Activated naive CD8-positive, alpha-beta T cell treated with anti-CD3 and anti-CD28 coated beads, Interleukin-2, amount 10 ng/mL, durations not matched to agents 7 days and 5 days (primary cell): ENCODE results near the gene RABGAP1. TPM values are rescaled to one million over a fixed set of nuclear protein-coding genes. Genes with fewer than 3 reads are reported as not detected.

Experiments
- ATAC-seq: fragments of 150-1000 bp; cut with Tn5 transposase; one replicate; pipeline ENCODE4 v1.10.0; 2021; ENCODE audit warnings: low read depth, moderate library complexity
- POLR2A ChIA-PET: fragments of 350-600 bp; sonication (Branson Sonifier 250); formaldehyde crosslinking; loops from one replicate; lab custom pipeline; 2021; ENCODE audit warnings: antibody characterized with exemption; lab: Charles Lee
- DNase-seq: peaks from one replicate; pipeline ENCODE4 v3.0.0; 2021
- H3K27ac Mint-ChIP-seq: one replicate; pipeline ENCODE4 v1.8.0; 2022; ENCODE audit warnings: mild to moderate bottlenecking, mixed read lengths
- H3K27me3 Mint-ChIP-seq: one replicate; pipeline ENCODE4 v1.8.0; 2022; ENCODE audit warnings: mild to moderate bottlenecking, moderate library complexity, mixed read lengths
- H3K36me3 Mint-ChIP-seq: one replicate; pipeline ENCODE4 v1.8.0; 2021; ENCODE audit warnings: mild to moderate bottlenecking, mixed read lengths
- H3K4me1 Mint-ChIP-seq: one replicate; pipeline ENCODE4 v1.8.0; 2021; ENCODE audit warnings: mixed read lengths
- H3K4me3 Mint-ChIP-seq: one replicate; pipeline ENCODE4 v1.8.0; 2022; ENCODE audit warnings: mild to moderate bottlenecking, moderate library complexity, mixed read lengths
- H3K9me3 Mint-ChIP-seq: one replicate; pipeline ENCODE4 v1.8.0; 2021; ENCODE audit warnings: mixed read lengths
- total RNA-seq, 2 experiments: library from RNA; stranded (reverse); gene quantifications; one replicate each; pipeline ENCODE4 v1.2.3, GENCODE V29; 2021

RABGAP1 gene
- total RNA-seq, 2 experiments from 2014 or later = 25.5 to 27.7 TPM

DNA sequence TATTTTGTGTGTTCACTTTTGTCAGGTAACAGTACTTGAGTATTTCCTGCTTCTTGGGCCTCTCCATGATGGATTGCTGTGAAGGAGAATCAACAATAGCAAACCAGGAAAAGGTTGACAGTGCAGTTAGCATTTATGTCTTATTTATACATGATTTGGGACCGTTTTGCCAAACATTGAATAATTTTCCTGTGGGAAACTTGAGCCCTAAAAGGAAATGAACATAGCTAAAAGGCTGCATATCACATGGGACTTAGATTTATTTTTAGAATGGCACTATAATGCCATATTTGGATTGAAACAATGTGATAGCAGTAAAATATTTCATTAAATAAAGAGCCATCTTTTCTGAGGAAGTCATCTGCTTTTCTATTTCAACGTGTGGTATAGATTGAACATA, 107.9 kb downstream of the RABGAP1 start:
- POLR2A ChIA-PET = no interaction called here
- Mint-ChIP-seq H3K27me3 (no peaks in the 10 kb centered on the region), H3K27ac (no peak overlapping the region)

DNA sequence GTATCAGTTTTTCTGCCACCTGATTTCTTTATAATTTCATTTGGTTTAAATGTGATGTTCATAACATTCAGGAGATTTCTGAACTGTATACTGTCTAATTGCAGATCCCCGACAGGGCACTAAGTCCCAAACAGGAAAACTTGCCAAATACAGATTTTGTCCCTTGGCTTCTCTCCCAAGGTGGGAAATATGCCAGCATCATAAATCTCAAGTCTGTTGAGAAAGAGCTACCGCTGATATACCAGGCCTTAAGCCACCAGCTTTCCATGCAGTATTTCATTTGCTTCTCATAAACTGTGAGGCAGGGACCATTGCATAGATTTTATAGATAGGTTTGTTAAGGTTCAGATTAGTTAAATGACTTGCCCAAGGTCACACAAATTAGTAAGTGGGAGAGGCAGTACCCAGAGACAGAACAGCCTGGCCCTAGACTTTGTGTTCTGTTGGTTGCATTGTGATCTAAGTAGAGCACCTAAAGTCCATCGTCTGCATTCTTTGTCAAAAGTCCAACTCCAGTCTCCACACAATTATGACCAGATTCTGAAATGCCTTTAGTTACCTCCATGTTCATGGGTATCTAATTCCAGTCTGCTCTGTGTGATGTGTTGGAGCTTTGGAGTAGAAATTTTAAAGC, 108.9 kb downstream of the RABGAP1 start:
- POLR2A ChIA-PET = no interaction called here
- Mint-ChIP-seq H3K9me3 (no peaks in the 10 kb centered on the region), H3K27ac (no peak overlapping the region)

More for the DNA sequence above, 107.9 kb downstream of the RABGAP1 start:
- no peak for DNase-seq
- no peaks in the 10 kb centered on the region for H3K9me3 Mint-ChIP-seq
- H3K36me3 Mint-ChIP-seq = peaks cover 11% of the 10 kb centered on the region
- peaks cover 7% of the 10 kb centered on the region for H3K4me1 Mint-ChIP-seq
- H3K4me3 Mint-ChIP-seq = no peak overlapping the region
- no peak for ATAC-seq

DNA sequence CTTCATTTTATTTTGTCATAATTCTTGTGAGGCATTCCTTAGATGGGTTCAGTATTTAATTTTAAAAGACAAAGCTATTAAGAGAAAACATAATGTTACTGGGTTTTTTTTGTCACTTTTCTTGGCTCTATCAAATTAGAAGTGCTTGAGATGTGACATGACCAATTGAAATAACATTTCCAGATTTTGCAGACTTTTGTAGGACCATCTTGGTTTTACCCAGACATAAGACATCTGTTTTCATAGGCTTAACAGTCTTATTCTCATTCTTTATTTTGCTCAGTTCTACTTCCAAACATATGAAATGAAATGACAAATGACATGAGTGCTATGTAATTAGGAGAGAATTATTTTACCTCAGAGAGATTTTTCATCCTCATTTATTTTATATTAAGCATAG, 112.2 kb downstream of the RABGAP1 start:
- Mint-ChIP-seq H3K27me3 (no peaks in the 10 kb centered on the region), H3K4me3 (no peak overlapping the region), H3K9me3 (no peaks in the 10 kb centered on the region), H3K36me3 (peaks cover 7% of the 10 kb centered on the region), H3K27ac (no peak overlapping the region), H3K4me1 (peaks cover 9% of the 10 kb centered on the region)
- DNase-seq = no peak
- no peak for ATAC-seq
- POLR2A ChIA-PET = interaction anchor here (1.0 kb wide), 1 partner anchor 62 kb away, joined by 3 read pairs; no protein-coding TSS in a partner anchor

More for the DNA sequence above, 108.9 kb downstream of the RABGAP1 start:
- DNase-seq (no peak), ATAC-seq (no peak)
- H3K36me3 Mint-ChIP-seq = peaks cover 7% of the 10 kb centered on the region
- H3K27me3 Mint-ChIP-seq = no peaks in the 10 kb centered on the region
- peaks cover 9% of the 10 kb centered on the region for H3K4me1 Mint-ChIP-seq
- H3K4me3 Mint-ChIP-seq = no peak overlapping the region

DNA sequence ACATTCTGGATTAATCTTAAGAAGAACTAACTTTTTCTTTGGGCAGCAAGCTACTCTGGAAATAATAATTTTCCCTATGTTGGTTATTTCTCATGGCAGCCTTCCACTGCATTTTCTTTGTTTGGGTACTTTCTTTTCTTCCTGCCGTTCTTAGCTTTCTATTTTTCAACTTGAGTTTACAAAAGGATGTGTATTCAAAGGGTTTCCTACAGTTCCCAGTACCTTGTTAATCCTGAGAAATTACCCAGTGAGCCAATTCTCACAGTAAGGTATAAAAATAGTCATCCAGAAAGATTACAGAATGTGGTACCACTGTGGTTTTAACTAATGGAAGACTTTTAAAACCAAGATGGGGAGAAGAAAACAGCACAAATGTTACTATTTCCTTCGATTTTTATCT, 112.9 kb downstream of the RABGAP1 start:
- no peak overlapping the region for H3K4me3 Mint-ChIP-seq
- peaks cover 6% of the 10 kb centered on the region for H3K36me3 Mint-ChIP-seq
- H3K27ac Mint-ChIP-seq = no peak overlapping the region
- POLR2A ChIA-PET = no interaction called here
- H3K4me1 Mint-ChIP-seq = peaks cover 9% of the 10 kb centered on the region
- no peaks in the 10 kb centered on the region for H3K27me3 Mint-ChIP-seq
- ATAC-seq (no peak), DNase-seq (no peak)
- no peaks in the 10 kb centered on the region for H3K9me3 Mint-ChIP-seq

GRCh38 chr9:123058834-123059233, 118.0 kb downstream of the RABGAP1 start:
- no peaks in the 10 kb centered on the region for H3K9me3 Mint-ChIP-seq
- DNase-seq (no peak), ATAC-seq (no peak)
- POLR2A ChIA-PET = no interaction called here
- H3K27me3 Mint-ChIP-seq = no peaks in the 10 kb centered on the region
- H3K4me1 Mint-ChIP-seq = peaks cover 2% of the 10 kb centered on the region
- H3K4me3 Mint-ChIP-seq = no peak overlapping the region
- no peak overlapping the region for H3K27ac Mint-ChIP-seq
- H3K36me3 Mint-ChIP-seq = peaks cover 2% of the 10 kb centered on the region

- H3K27ac Mint-ChIP-seq = no peak overlapping the region
- DNase-seq (no peak), ATAC-seq (no peak)
- no peak overlapping the region for H3K4me3 Mint-ChIP-seq
- peaks cover 5% of the 10 kb centered on the region for H3K36me3 Mint-ChIP-seq
- no peaks in the 10 kb centered on the region for H3K4me1 Mint-ChIP-seq
- no peaks in the 10 kb centered on the region for H3K9me3 Mint-ChIP-seq
- POLR2A ChIA-PET = no interaction called here
- no peaks in the 10 kb centered on the region for H3K27me3 Mint-ChIP-seq
Observed at GRCh38 chr9:123059472-123060220, 118.8 kb downstream of the RABGAP1 start.

DNA sequence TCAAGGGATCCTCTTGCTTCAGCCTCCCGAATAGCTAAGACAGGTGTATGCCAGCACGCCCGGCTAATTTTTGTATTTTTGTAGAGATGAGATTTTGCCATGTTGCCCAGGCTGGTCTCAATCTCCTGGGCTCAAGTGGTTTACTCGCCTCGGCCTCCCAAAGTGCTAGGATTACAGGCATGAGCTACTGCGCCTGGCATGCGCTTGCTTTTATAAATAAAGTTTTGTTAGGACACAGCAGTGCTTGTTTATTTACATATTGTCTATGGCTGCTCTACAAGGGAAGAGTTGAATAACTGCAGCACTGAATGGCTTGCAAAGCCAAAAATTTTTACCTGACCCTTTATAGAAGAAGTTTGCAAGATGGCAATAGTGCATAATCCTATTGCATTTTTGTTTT, 120.4 kb downstream of the RABGAP1 start:
- Mint-ChIP-seq H3K4me1 (no peaks in the 10 kb centered on the region), H3K27me3 (no peaks in the 10 kb centered on the region), H3K9me3 (no peaks in the 10 kb centered on the region), H3K36me3 (peaks cover 10% of the 10 kb centered on the region), H3K27ac (no peak overlapping the region), H3K4me3 (no peak overlapping the region)
- ATAC-seq (no peak), DNase-seq (no peak)
- POLR2A ChIA-PET = no interaction called here

DNA sequence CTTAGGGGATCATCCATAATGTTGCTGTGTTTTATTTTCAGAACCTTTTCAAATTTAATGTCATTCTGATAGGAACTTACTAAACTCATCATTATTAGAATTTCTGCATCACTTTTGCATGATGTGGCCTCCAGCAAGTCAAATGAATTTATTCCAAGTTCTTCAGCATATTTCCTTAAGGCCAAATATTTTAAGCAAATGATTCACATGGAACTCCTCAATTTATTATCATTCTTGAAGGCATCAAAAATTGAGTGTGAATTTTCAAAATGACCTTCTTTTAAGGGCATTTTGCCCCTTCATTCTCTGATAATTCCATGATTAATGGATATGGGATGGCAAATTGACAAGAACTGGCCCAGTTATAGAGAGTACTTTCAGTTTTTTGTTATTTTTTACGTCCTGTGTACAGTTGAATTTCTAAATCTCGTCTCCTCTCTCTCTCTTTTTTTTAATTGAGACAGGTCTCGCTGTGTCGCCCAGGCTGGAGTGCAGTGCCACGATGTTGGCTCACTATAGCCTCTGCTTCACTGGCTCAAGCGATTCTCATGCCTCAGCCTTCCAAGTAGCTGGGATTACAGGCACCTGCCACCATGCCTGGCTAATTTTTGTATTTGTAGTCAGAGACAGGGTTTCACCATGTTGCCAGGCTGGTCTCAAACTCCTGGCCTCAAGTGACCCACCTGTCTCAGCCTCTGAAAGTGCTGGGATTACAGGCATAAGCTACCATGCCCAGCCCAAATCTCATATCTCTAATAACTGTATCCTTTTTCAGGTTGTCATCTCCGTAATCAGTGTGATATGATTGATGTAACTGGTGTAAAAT, 121.7 kb downstream of the RABGAP1 start:
- ATAC-seq = no peak
- DNase-seq = no peak
- Mint-ChIP-seq H3K4me3 (no peak overlapping the region), H3K4me1 (no peaks in the 10 kb centered on the region), H3K36me3 (peaks cover 16% of the 10 kb centered on the region), H3K27me3 (no peaks in the 10 kb centered on the region), H3K27ac (no peak overlapping the region), H3K9me3 (no peaks in the 10 kb centered on the region)
- POLR2A ChIA-PET = no interaction called here

- DNase-seq (no peak), ATAC-seq (no peak)
- peaks cover 18% of the 10 kb centered on the region for H3K36me3 Mint-ChIP-seq
- H3K4me1 Mint-ChIP-seq = no peaks in the 10 kb centered on the region
- POLR2A ChIA-PET = no interaction called here
- no peak overlapping the region for H3K4me3 Mint-ChIP-seq
- H3K27me3 Mint-ChIP-seq = no peaks in the 10 kb centered on the region
- no peaks in the 10 kb centered on the region for H3K9me3 Mint-ChIP-seq
- no peak overlapping the region for H3K27ac Mint-ChIP-seq
Observed at GRCh38 chr9:123063177-123063598, 122.4 kb downstream of the RABGAP1 start.

GRCh38 chr9:123063896-123064295, 123.1 kb downstream of the RABGAP1 start:
- ATAC-seq = no peak
- Mint-ChIP-seq H3K9me3 (no peaks in the 10 kb centered on the region), H3K36me3 (peaks cover 18% of the 10 kb centered on the region), H3K27ac (no peak overlapping the region), H3K4me1 (no peaks in the 10 kb centered on the region), H3K27me3 (no peaks in the 10 kb centered on the region), H3K4me3 (no peak overlapping the region)
- POLR2A ChIA-PET = no interaction called here
- no peak for DNase-seq

DNA sequence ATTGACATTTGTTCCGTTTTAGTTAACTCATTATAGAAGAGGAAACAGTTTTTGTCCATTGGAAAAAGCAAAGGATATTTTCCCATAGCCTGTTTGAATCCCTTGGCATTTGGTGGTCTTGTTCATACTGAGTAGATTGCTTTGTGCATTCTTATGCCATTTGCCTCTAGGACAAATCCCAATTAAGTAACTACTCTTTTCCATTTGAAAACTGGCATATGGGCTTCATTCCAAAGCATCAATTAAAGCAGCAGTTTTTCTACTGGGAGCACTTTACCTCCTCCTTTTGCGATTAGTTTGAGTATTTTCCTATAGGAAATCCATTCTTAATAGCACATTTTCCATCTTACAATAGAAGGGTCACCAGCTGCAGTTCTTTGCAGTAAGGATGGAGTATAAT, 123.9 kb downstream of the RABGAP1 start:
- POLR2A ChIA-PET = no interaction called here
- H3K36me3 Mint-ChIP-seq = peaks cover 18% of the 10 kb centered on the region

DNA sequence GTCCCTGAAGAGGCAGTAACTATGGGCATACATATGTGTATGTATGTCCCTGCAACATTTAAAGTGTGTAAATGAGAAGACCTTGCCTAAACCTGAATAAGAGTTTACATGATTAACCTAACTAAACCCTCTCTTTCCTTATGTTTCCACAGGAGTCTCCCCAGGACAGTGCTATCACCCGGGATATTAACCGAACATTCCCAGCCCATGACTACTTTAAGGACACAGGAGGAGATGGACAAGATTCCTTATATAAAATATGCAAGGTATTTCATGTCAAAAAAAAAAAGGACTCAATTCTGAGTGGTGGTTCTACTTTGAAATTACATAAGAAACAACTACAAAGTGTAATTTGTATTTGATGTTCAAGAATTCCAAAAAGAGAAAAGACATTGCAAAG, 124.4 kb downstream of the RABGAP1 start:
- Mint-ChIP-seq H3K4me3 (no peak overlapping the region), H3K36me3 (peaks cover 18% of the 10 kb centered on the region), H3K4me1 (no peaks in the 10 kb centered on the region), H3K9me3 (no peaks in the 10 kb centered on the region), H3K27me3 (no peaks in the 10 kb centered on the region), H3K27ac (no peak overlapping the region)
- POLR2A ChIA-PET = no interaction called here
- DNase-seq = no peak
- no peak for ATAC-seq

More for the DNA sequence above, 123.9 kb downstream of the RABGAP1 start:
- DNase-seq = no peak
- Mint-ChIP-seq H3K27ac (no peak overlapping the region), H3K9me3 (no peaks in the 10 kb centered on the region), H3K4me3 (no peak overlapping the region), H3K4me1 (no peaks in the 10 kb centered on the region), H3K27me3 (no peaks in the 10 kb centered on the region)
- no peak for ATAC-seq

GRCh38 chr9:123067136-123067535, 126.3 kb downstream of the RABGAP1 start:
- no peak for DNase-seq
- H3K9me3 Mint-ChIP-seq = no peaks in the 10 kb centered on the region
- H3K27ac Mint-ChIP-seq = no peak overlapping the region
- no peaks in the 10 kb centered on the region for H3K27me3 Mint-ChIP-seq
- peaks cover 25% of the 10 kb centered on the region for H3K36me3 Mint-ChIP-seq
- POLR2A ChIA-PET = no interaction called here
- no peak for ATAC-seq
- no peak overlapping the region for H3K4me3 Mint-ChIP-seq
- no peaks in the 10 kb centered on the region for H3K4me1 Mint-ChIP-seq
